HCT116 (cell line): Measurements from ENCODE around the gene PGBD5. TPM values are rescaled to one million over a fixed set of nuclear protein-coding genes. Genes with fewer than 3 reads are reported as not detected.

Experiments used
- ATAC-seq: fragments of 200-7000 bp; cut with Tn5 transposase; 2 replicates; pipeline ENCODE4 v1.9.1; 2020; ENCODE audit warnings: mild to moderate bottlenecking, moderate library complexity
- BruUV-seq: library from RNA; stranded (reverse); fragments of 400-500 nt; replicated peaks from 2 replicates; lab custom pipeline; 2021; lab: Mats Ljungman, UMichigan
- CTCF ChIA-PET: fragments of 300-600 bp; sonication (Branson Sonifier 250); formaldehyde crosslinking; loops from one replicate; lab custom pipeline; 2021; ENCODE audit warnings: antibody characterized with exemption; lab: Charles Lee
- POLR2A ChIA-PET: fragments of 300-600, 350-600 bp; sonication (Branson Sonifier 250); formaldehyde crosslinking; loops from one replicate; lab custom pipeline; 2021; ENCODE audit warnings: antibody characterized with exemption; lab: Charles Lee
- RAD21 ChIA-PET, 2 experiments: fragments of 300-600 bp; sonication (Branson Sonifier 250); formaldehyde crosslinking; loops; one replicate each; lab custom pipeline; 2023; ENCODE audit warnings: low total read pairs in 2 of 2; ENCODE audit not compliant: uncharacterized antibody in 2 of 2, unreplicated experiment in 2 of 2, low non-redundant PET in 1 of 2; lab: Charles Lee
- DNase-seq: peaks from one replicate; pipeline ENCODE4 v3.0.0-alpha.2; 2010; ENCODE audit warnings: low read depth, low spot score
- H2AFZ ChIP-seq: fragments of 200-600 bp; shearing (Covaris generic), sonication (generic); 2 replicates; pipeline ENCODE4 v1.6.1; 2017; ENCODE audit warnings: low read depth, mixed run types, mixed read lengths, antibody characterized with exemption, low read length; ENCODE audit not compliant: poor library complexity, severe bottlenecking
- H3K27ac ChIP-seq: 2 replicates; pipeline ENCODE4 v1.5.1; 2012; ENCODE audit warnings: low read depth, low read length
- H3K27me3 ChIP-seq: fragments of 200-600 bp; sonication (generic); 2 replicates; pipeline ENCODE4 v1.6.1; 2016; ENCODE audit warnings: mixed run types, low read length, mixed read lengths; ENCODE audit not compliant: insufficient read depth
- H3K36me3 ChIP-seq, 2 experiments: fragments of 200-500 bp in 1 of 2; fragments of 200-600 bp in 1 of 2; sonication (Bioruptor generic) in 1 of 2; sonication (generic) in 1 of 2; 2 replicates each; pipeline versions ENCODE4 v1.5.1 to v1.6.1; 2014 to 2016; ENCODE audit warnings: low read length in 2 of 2, inconsistent platforms in 1 of 2, mixed read lengths in 1 of 2, mixed run types in 1 of 2; ENCODE audit not compliant: insufficient read depth in 2 of 2, control insufficient read depth in 1 of 2
- H3K4me1 ChIP-seq, 2 experiments: fragments of 200-600 bp in 1 of 2; sonication (generic) in 1 of 2; 2 replicates each; pipeline versions ENCODE4 v1.5.1 to v1.6.1; 2012 to 2017; ENCODE audit warnings: low read length in 2 of 2, inconsistent platforms in 1 of 2, mild to moderate bottlenecking in 1 of 2, mixed read lengths in 1 of 2, mixed run types in 1 of 2, moderate library complexity in 1 of 2; ENCODE audit not compliant: insufficient read depth in 2 of 2, control insufficient read depth in 1 of 2
- H3K4me2 ChIP-seq: fragments of 200-600 bp; sonication (generic); 2 replicates; pipeline ENCODE4 v1.6.1; 2017; ENCODE audit warnings: mixed run types, low read length, mixed read lengths
- H3K4me3 ChIP-seq, 2 experiments: fragments of 200-600 bp in 1 of 2; sonication (generic) in 1 of 2; replicated peaks in 1 of 2; 2 replicates each; pipeline ENCODE4 v1.5.1; 2011 to 2016; ENCODE audit warnings: low read length in 2 of 2, control low read depth in 1 of 2, low read depth in 1 of 2, mild to moderate bottlenecking in 1 of 2, mixed read lengths in 1 of 2, mixed run types in 1 of 2
- H3K79me2 ChIP-seq: fragments of 200-600 bp; sonication (generic); 2 replicates; pipeline ENCODE4 v1.6.1; 2017; ENCODE audit warnings: mild to moderate bottlenecking, mixed run types, low read length, moderate library complexity, mixed read lengths; ENCODE audit not compliant: insufficient read depth
- H3K9ac ChIP-seq: fragments of 200-600 bp; sonication (generic); 2 replicates; pipeline ENCODE4 v1.6.1; 2016; ENCODE audit warnings: low read length, mixed read lengths
- H3K9me2 ChIP-seq: fragments of 200-600 bp; sonication (generic), shearing (Covaris generic); 2 replicates; pipeline ENCODE4 v1.6.1; 2017; ENCODE audit warnings: mixed run types, mild to moderate bottlenecking, moderate library complexity; ENCODE audit not compliant: insufficient read depth
- H3K9me3 ChIP-seq, 2 experiments: fragments of 200-500 bp in 1 of 2; fragments of 200-600 bp in 1 of 2; sonication (Bioruptor generic) in 1 of 2; sonication (generic) in 1 of 2; 2 replicates each; pipeline ENCODE4 v1.6.1; 2014 to 2017; ENCODE audit warnings: low read length in 2 of 2, mixed read lengths in 2 of 2, inconsistent platforms in 1 of 2, low read depth in 1 of 2, mild to moderate bottlenecking in 1 of 2, mixed run types in 1 of 2, moderate library complexity in 1 of 2; ENCODE audit not compliant: control insufficient read depth in 1 of 2, insufficient read depth in 1 of 2
- H4K20me1 ChIP-seq: fragments of 200-600 bp; sonication (generic), shearing (Covaris generic); 2 replicates; pipeline ENCODE4 v1.6.1; 2017; ENCODE audit warnings: mixed run types, mild to moderate bottlenecking, moderate library complexity; ENCODE audit not compliant: insufficient read depth
- ATF3 ChIP-seq: IDR thresholded peaks from 2 replicates; pipeline ENCODE4 v1.6.1; 2012
- POLR2A ChIP-seq: IDR thresholded peaks from 2 replicates; pipeline ENCODE4 v1.7.0; 2011; ENCODE audit warnings: borderline replicate concordance; ENCODE audit not compliant: insufficient read depth, insufficient read length; ENCODE audit errors: extremely low read depth
- RAD21 ChIP-seq: IDR thresholded peaks from 2 replicates; pipeline ENCODE4 v1.6.1; 2012; ENCODE audit warnings: low read depth, mild to moderate bottlenecking
- REST ChIP-seq: IDR thresholded peaks from 2 replicates; pipeline ENCODE4 v1.6.1; 2012; ENCODE audit warnings: low read depth
- SRF ChIP-seq: IDR thresholded peaks from 2 replicates; pipeline ENCODE4 v1.6.1; 2012; ENCODE audit warnings: low read depth
- intact Hi-C: fragments of 100-400 bp; cut with micrococcal nuclease; formaldehyde crosslinking; loops from 2 replicates; pipeline ENCODE4 v1.10.0; 2022
- total RNA-seq: library from RNA; stranded (reverse); gene quantifications from one replicate; pipeline ENCODE4 v1.2.1, GENCODE V29; 2021; ENCODE audit not compliant: unreplicated experiment

The PGBD5 gene
- total RNA-seq, 1 experiment from 2014 or later = 0.27 TPM

DNA sequence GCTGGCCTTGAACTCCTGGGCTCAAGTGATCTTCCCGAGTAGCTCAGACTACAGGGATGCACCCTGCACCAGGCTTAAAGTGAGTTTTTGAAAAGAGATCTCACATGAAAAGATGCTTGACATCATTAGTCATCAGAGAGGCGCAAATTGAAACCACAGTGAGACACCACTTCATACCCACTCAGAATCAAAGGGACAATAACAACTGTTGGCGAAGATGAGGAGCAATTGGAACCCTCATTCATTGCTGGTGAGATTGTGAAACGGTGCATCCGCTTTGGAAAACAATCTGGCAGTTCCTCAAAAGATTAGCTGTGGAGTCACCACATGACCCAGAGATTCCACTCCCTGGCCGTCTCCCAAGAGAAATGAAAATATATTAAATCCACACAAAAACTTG lies 122.3 kb downstream of the PGBD5 start (continued):
- TF ChIP-seq REST (no peak), ATF3 (no peak), POLR2A (no peak)

GRCh38 chr1:230303069-230303468 lies 123.1 kb downstream of the PGBD5 start:
- H3K9me2 ChIP-seq = no peaks in the 10 kb centered on the region
- ChIA-PET RAD21 (no interaction called here), POLR2A (no interaction called here), CTCF (no interaction called here)
- no peaks in the 10 kb centered on the region for H3K9me3 ChIP-seq
- no peak overlapping the region for H3K4me3 ChIP-seq
- DNase-seq (no peak), ATAC-seq (no peak)
- no peaks in the 10 kb centered on the region for H4K20me1 ChIP-seq
- H3K27ac ChIP-seq = no peak overlapping the region
- intact Hi-C loops = no loop called here
- no peak overlapping the region for H2AFZ ChIP-seq
- H3K79me2 ChIP-seq = no peaks in the 10 kb centered on the region
- TF ChIP-seq SRF (no peak), RAD21 (peak; percentile 37; the same call in 1 of the 2 replicates)
- no peaks in the 10 kb centered on the region for H3K36me3 ChIP-seq
- peaks cover 3 to 15% of the 10 kb centered on the region in 2 experiments; a peak in 3 of 4 replicates for H3K4me1 ChIP-seq
- no peaks in the 10 kb centered on the region for H3K27me3 ChIP-seq
- BruUV-seq = no TSS peak
- H3K9ac ChIP-seq = no peak overlapping the region
- H3K4me2 ChIP-seq = no peak overlapping the region
